ENCODE data around the gene NUP133. TPM values are rescaled to one million over a fixed set of nuclear protein-coding genes. Genes with fewer than 3 reads are reported as not detected.

NUP133 gene
- total and polyA plus RNA-seq, 2 donors (not counting 1 experiment from before 2014, with no cell fraction given) = 10.5 to 50.5 TPM

DNA sequence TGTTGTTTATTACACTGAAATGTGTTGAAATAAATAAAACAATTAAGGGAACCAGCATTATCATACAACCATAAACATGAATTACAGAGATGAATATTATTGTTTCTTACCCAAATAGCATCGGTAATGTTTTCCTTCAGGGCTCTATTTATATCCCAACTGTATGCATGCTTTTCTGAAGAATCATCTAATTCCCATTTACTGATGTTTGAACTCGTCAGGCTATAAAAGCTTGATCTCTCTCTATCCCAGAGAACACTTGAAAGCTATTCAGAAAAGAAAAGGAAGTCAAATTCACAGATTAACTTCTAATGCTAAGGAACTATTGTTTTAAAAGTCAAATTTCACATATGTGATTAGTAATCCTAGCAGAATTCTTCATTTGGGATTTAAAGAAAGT, 12.4 kb downstream of the NUP133 start:
- ATAC-seq (ENCODE audit: low read depth) (no peak), DNase-seq (no peak)
- Histone ChIP-seq H3K9me3 (ENCODE audit: control extremely low read depth in 1 of 3, control insufficient read depth in 2 of 3, insufficient read depth in 1 of 3, low read length in 2 of 3) (no peaks in the 10 kb centered on the region), H3K27me3 (replicated peaks in 1 of 4; ENCODE audit: control extremely low read depth in 1 of 4, control insufficient read depth in 3 of 4, insufficient read depth in 4 of 4, low read length in 3 of 4) (no peaks in the 10 kb centered on the region), H4K20me1 (ENCODE audit: control insufficient read depth, insufficient read depth, low read length, poor library complexity, severe bottlenecking) (no peaks in the 10 kb centered on the region), H3K36me3 (replicated peaks in 1 of 2; ENCODE audit: control extremely low read depth in 1 of 2, control insufficient read depth in 1 of 2, extremely low read depth in 1 of 2, insufficient read depth in 2 of 2, low read length in 1 of 2) (peaks cover 15 to 86% of the 10 kb centered on the region in 2 experiments), H3K27ac (ENCODE audit: low read length in 2 of 2) (no peak overlapping the region), H2AFZ (ENCODE audit: insufficient read depth, low read depth, low read length, poor library complexity, severe bottlenecking) (no peak overlapping the region), H3K4me1 (ENCODE audit: control insufficient read depth in 2 of 2, insufficient read depth in 2 of 2, low read length in 2 of 2) (no peaks in the 10 kb centered on the region), H3K9ac (ENCODE audit: low read length) (no peak overlapping the region), H3K79me2 (ENCODE audit: control insufficient read depth, insufficient read depth, low read length) (peaks cover 3% of the 10 kb centered on the region), H3K4me3 (ENCODE audit: control extremely low read depth in 1 of 5, extremely low read depth in 1 of 5, insufficient read depth in 1 of 5, low read depth in 2 of 5, low read length in 4 of 5) (no peak overlapping the region), H3K4me2 (replicated peaks; ENCODE audit: low read depth, low read length, poor library complexity, severe bottlenecking) (no peak overlapping the region)
- no CpG with 5 or more reads among the region's 2 CpGs for WGBS (ENCODE audit: insufficient coverage)
- ChIA-PET POLR2A (no interaction called here), CTCF (interaction anchor here (0.7 to 3.3 kb wide), 5 partner anchors 9 to 831 kb away, joined by 3 to 12 read pairs (median 5); no protein-coding TSS in a partner anchor)
- H3K4me1 Mint-ChIP-seq = no peaks in the 10 kb centered on the region
- TF ChIP-seq EZH2 (IDR thresholded peaks at IDR 0.05; ENCODE audit: borderline replicate concordance, insufficient read depth, low read depth, low read length, poor library complexity, severe bottlenecking) = no peak
- no peak for TF ChIP-seq CTCF (IDR thresholded peaks at IDR 0.05)
- no peaks in the 10 kb centered on the region for H3K9me3 Mint-ChIP-seq (ENCODE audit: insufficient read depth)
- no peak overlapping the region for H3K27ac Mint-ChIP-seq
- intact Hi-C loops (cut with micrococcal nuclease) = no loop called here
- no peak overlapping the region for H3K4me3 Mint-ChIP-seq
- no peaks in the 10 kb centered on the region for H3K27me3 Mint-ChIP-seq

- WGBS (ENCODE audit: insufficient coverage) = no CpG with 5 or more reads among the region's 1 CpG
- Mint-ChIP-seq H3K9me3 (ENCODE audit: insufficient read depth) (no peaks in the 10 kb centered on the region), H3K27ac (no peak overlapping the region), H3K4me3 (no peak overlapping the region), H3K4me1 (peaks cover 2% of the 10 kb centered on the region), H3K27me3 (no peaks in the 10 kb centered on the region)
- no peaks in the 10 kb centered on the region for H4K20me1 ChIP-seq (ENCODE audit: control insufficient read depth, insufficient read depth, low read length, poor library complexity, severe bottlenecking)
- ChIA-PET CTCF (interaction anchor here (0.7 to 12.0 kb wide), 3 partner anchors 9 to 229 kb away, joined by 3 to 313 read pairs (median 3); no protein-coding TSS in a partner anchor), POLR2A (no interaction called here)
- no peak for ATAC-seq (ENCODE audit: low read depth)
- no peak overlapping the region for H3K4me3 ChIP-seq (ENCODE audit: control extremely low read depth in 1 of 5, extremely low read depth in 1 of 5, insufficient read depth in 1 of 5, low read depth in 2 of 5, low read length in 4 of 5)
- peaks cover 2% of the 10 kb centered on the region in 2 donors for H3K4me1 ChIP-seq (ENCODE audit: control insufficient read depth in 2 of 2, insufficient read depth in 2 of 2, low read length in 2 of 2)
- TF ChIP-seq EZH2 (IDR thresholded peaks at IDR 0.05; ENCODE audit: borderline replicate concordance, insufficient read depth, low read depth, low read length, poor library complexity, severe bottlenecking) = no peak
- TF ChIP-seq CTCF (IDR thresholded peaks at IDR 0.05) = no peak
- H3K79me2 ChIP-seq (ENCODE audit: control insufficient read depth, insufficient read depth, low read length) = peaks cover 3% of the 10 kb centered on the region
- no peak overlapping the region for H2AFZ ChIP-seq (ENCODE audit: insufficient read depth, low read depth, low read length, poor library complexity, severe bottlenecking)
- no peak overlapping the region for H3K9ac ChIP-seq (ENCODE audit: low read length)
- H3K27me3 ChIP-seq (replicated peaks in 1 of 4; ENCODE audit: control extremely low read depth in 1 of 4, control insufficient read depth in 3 of 4, insufficient read depth in 4 of 4, low read length in 3 of 4) = no peaks in the 10 kb centered on the region
- peaks cover 18 to 82% of the 10 kb centered on the region in 2 experiments for H3K36me3 ChIP-seq (replicated peaks in 1 of 2; ENCODE audit: control extremely low read depth in 1 of 2, control insufficient read depth in 1 of 2, extremely low read depth in 1 of 2, insufficient read depth in 2 of 2, low read length in 1 of 2)
- no peak for DNase-seq
- H3K4me2 ChIP-seq (replicated peaks; ENCODE audit: low read depth, low read length, poor library complexity, severe bottlenecking) = no peak overlapping the region
- intact Hi-C loops (cut with micrococcal nuclease) = no loop called here
- H3K9me3 ChIP-seq (ENCODE audit: control extremely low read depth in 1 of 3, control insufficient read depth in 2 of 3, insufficient read depth in 1 of 3, low read length in 2 of 3) = no peaks in the 10 kb centered on the region
- H3K27ac ChIP-seq (ENCODE audit: low read length in 2 of 2) = no peak overlapping the region
These were observed 21.0 kb downstream of the NUP133 start for GRCh38 chr1:229487181-229487580.
